SW 1271 (cell line): ENCODE results near the gene ISM1.
A peak's percentile ranks its signal among the peaks of the same experiment; 100 is the strongest.
"Not testable (repeated sequence)": the region's sequence is repeated elsewhere in the genome, so short reads cannot be mapped to it uniquely, and the experiment has no call there.

Experiments
- DNase-seq, 2 experiments: peaks; one replicate each; lab custom pipeline; 2025; lab: John Stamatoyannopoulos, UW

The ISM1 gene

DNA sequence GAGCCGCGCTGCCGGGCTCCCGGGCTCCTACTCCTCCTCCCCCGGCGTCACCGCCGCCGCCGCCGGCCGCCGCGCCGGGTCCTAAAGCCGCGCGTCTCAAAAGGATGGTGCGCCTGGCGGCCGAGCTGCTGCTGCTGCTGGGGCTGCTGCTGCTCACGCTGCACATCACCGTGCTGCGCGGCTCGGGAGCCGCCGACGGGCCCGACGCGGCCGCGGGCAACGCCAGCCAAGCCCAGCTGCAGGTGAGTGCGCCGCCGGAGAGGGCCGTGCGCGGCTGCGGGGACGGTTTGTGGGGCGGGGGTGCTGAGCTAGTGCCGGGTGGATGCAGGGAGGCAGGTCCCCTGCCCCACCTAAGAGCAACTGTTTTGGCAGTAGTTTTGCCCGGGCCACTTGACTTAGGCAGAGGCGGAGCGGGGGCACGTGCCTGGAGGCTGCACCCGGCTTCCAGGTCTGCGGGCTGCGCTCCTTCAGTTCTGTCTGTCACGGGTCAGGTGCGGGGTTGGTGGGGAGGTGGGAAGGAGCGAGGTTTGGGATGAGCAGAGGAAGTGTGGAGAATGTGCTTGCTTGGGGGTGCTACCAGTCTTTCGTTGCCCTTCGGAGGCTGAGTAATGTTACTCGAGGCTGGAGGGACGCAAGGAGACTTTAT, 722 bp downstream of the ISM1 start:
- peak in 1 of 2 experiments; percentile 29 for DNase-seq

DNA sequence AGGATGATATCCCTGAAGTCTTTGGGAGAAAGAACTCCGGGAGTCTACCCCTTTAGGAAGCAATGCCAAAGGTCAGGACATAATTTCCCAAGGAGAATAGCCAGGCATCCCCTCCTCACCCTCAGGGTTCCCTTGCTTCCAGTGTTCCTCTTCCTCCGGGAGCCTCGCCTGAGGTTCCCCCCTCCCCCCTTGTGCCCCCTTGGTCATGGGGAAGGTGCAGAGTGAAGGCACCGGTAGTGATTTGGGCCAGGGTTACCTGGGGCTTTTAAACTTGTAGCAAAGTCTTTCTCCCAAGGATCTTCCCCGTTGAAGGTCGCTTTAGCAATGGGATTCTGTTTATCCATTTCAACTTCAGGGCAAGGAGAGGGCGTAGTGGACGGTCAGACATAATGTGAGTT, 1.2 kb downstream of the ISM1 start:
- no peak for DNase-seq

DNA sequence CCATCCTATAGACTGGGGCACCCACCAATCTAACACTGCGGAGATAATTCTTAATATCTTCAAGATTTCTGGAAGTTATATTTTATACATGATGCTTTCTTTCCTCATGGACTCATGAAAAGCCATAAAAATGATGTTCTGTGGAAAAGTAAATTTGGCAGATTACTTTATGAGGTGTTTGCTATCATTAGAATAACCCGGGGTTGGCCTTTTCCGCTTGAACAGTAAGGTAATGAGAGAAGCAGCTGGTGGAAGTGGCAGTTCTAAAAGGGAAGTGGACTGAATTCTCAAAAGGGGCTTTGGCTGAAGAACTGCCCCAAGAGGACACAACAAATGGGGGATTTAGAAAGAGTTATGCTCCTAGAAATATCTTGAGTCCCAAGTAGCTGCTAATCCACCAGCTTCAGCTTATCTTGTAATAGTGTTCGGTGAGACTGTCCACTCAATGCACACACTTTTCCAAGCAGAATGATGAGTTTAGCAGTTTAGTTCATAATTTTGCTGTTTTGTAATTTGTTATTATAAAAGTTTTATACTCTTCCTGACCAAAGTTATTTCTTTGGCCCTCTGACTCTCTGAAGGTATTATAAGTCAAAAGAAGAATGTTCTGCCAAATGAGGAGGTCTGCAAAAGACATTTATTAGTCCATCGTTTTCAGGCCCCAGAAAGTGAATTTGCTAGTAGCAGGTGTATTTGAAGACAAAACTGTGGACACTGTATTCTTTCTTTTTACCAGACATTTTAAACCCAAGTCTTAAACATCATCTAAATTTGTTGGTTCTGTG, 2.9 kb downstream of the ISM1 start:
- DNase-seq = no peak

DNA sequence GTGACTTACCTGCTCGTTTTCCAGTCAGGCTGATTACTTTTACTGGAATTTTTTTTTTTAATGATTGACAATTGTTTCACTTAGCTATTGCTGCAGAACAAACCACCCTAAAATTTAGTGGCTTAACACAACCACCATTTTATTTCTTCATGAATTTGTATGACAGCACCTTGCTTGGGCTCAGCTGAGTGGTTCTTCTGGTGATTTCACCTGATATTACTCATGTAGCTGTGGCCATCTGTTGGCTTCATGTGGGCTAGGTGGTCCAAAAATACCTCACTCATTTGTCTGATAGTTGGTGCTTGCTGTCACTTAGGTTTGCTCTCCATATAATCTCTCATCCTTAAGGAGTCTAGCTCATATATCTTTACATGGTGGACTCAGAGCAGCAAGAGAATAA, 5.3 kb downstream of the ISM1 start:
- DNase-seq = no peak

DNA sequence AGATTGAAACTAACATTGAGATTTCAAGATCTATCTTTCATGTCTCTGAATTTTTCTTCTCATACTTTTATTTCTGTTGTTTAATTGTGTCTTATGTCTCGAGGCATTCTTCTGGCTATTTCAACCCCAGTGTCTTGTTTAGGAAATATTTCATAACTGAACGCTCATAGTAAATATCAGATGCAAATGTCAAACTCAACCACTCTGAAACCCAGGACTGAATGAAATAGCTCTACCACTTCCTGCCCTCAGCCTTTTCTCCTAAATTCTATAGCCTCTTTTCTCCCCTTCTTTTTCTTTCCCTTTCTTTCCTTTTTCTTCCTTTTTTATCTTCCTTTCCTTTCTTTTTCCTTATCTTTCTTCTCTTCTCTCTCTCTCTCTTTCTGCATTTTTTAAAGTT, 7.7 kb downstream of the ISM1 start:
- DNase-seq = no peak

DNA sequence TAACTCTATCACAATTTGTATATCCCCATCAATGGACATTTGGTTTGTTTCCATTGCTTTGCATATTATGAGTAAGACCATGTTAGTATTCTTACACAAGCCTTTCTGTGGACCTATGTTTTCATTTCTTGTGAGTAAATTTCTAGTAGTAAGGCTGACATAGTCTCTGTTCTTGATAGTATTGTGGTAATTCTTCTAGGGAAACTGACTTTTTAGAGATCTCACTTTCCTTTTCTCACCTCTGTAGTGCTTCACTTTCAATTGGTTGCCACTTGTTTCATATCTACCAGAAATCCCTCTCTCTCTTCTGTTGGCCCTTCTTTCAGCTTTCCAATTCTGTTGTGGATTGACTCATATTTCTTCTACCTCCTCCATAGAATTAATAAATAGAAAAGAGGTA, 8.5 kb downstream of the ISM1 start:
- no peak for DNase-seq

DNA sequence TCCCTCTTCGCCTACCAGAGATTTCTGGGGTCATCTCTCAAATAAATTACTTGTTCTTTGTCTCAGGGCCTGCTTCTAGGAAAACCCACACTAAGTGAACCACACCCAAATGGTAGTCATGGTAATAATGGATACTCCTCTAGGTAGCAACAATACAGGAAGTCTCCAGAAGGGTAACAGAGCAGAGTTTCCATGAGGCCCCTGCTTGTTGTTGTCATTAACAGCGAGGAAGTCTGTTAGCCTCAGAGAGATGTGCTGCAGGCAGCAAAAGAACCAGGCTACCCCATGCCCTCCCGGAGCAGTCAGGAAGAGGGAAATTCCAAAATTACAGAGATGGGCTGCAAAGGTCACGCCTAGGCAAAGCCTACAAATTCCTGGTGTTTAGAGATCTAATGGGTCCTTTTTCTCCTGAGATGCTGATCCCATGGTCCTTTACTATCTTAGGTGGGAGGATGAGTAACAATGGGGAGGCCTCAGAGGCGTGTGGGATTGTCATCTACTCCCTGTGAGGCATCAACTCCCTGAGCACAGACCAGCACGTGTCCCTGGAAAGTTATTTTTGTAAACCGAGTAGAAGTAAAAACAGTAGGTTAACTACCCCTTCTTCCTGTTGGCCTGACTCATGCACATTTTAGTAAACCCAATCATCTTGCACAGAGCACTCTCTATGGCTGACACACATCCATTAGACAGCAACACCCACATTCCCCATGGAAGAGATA, 10.1 kb downstream of the ISM1 start:
- peak in 1 of 2 experiments; percentile 18 for DNase-seq

DNA sequence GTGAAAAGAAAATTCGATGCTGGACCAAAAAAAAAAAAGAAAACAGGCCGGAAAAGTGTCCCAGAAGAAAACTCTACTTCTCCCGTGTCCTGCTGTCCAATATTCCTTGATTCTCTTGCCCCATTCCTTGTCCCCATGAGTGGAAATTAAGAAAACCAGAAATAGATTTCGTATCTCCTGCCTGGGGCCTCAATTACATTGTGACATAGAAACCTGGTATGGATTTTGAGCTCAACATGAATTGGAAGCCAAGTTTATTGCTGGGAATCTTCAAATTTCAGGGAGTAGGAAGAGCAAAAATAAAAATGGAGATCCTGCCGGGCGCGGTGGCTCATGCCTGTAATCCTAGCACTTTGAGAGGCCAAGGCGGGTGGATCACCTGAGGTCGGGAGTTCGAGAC, 11.9 kb downstream of the ISM1 start:
- no peak for DNase-seq

DNA sequence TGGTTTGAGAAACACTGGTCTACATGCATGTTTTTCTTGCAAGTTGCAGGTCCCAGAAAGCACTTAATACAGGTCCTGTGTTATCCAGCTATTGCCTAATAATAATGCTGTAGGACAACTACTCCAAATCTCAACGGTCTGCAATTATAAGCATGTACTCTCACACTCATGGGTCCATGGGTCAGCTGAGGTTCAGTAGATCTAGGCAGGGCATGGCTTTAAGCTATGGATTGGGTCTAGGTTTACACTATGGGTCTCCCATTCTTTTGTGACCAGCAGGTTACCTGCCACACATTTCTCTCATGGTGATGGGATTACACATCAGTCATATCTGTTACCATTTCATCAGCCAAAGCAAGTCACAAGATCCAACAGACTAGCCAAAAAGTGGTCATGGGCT, 13.9 kb downstream of the ISM1 start:
- DNase-seq = no peak

DNA sequence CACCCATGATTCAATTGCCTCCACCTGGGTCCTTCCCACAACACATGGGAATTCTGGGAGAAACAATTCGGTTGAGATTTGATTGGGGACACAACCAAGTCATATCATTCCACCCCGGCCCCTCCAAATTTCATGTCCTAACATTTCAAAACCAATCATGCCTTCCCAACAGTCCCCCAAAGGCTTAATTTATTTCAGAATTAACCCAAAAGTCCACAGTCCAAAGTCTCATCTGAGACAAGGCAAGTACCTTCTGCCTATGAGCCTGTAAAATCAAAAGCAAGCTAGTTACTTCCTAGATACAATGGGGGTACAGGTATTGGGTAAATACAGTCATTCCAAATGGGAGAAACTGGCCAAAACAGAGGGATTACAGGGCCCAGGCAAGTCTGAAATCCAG, 15.3 kb downstream of the ISM1 start:
- DNase-seq = not testable (repeated sequence)

DNA sequence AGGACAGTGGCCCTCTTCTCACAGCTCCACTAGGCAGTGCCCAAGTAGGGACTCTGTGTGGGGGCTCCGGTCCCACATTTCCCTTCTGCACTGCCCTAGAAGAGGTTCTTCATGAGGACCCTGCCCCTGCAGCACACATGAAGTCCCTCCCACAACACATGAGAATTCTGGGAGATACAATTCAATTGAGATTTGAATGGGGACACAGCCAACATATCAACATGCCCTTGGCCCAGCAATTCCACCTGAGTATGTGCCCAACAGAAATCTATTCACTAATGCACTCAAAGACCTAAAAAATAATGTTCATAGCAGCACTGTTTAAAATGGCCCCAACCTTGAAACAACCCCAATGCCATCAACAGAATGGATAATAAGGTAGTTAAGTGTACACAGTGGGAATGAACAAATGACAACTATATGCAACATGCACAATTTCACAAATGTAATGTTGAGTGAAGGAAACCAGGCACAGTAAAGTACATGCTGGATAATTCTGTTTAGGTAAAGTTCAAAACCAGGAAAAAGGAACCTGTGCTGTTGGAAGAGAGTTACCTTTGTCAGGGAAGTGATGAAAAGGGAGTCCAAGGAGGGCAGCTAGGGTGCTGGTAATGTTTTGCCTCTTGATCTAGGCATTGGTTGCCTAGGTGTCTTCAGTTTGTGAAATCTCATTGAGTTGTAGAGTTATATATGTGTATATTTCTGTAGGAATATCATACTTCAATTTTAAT, 16.1 kb downstream of the ISM1 start:
- no peak for DNase-seq

DNA sequence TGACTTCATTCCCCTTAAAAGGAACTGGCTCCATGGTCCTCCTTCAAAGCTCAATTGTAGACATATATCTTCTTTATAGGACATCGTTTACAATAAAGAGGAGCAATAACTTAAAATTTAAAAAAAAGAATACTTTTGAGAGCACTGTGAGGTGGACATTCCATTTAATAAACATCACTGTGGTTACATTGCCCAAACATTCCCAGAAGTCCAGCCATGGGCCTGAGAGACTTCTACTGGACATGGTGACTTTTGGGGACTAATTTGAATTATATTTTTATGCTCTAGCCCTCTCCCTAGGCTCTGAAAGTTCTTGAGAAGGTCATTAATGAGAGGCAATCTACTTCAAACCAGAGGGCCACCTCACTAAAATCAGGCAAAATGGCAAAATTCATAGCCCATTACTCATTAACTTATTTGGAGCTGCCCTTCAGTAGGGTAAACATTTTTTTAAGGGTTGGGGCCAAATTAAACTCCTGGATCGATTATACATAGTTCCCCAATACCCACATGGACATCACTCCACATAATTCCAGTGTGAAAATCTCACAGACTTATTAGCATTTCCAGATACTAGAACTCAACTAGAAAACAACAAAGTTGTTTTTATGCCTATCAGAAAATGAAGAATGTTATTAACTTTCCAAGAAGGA, 17.1 kb downstream of the ISM1 start:
- no peak for DNase-seq

DNA sequence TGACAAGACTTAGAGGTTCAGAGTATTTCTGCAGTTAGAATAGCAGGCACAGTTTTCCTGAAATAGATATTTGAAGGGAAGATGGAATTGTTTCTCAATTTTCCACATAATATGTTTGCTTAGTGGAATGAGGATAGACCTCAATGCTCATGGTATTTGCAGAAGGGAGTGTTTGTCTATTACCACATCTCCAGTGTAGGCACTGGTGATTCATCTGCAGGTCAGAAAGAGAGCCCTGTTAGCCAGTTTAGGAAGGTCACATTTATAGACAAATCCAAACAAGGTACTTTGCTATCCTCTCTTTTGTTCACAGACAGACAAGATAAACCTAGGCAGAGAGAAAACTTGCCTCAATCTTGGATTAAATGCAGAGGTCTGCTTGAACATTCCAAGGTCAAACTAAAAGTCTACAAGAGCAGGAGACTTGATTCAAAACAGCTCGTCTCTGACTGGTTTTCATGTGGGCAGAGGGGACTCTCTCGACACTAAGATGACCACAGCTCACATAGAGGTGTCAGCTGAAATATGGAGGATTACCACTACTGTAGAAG, 22.8 kb downstream of the ISM1 start:
- DNase-seq = no peak

DNA sequence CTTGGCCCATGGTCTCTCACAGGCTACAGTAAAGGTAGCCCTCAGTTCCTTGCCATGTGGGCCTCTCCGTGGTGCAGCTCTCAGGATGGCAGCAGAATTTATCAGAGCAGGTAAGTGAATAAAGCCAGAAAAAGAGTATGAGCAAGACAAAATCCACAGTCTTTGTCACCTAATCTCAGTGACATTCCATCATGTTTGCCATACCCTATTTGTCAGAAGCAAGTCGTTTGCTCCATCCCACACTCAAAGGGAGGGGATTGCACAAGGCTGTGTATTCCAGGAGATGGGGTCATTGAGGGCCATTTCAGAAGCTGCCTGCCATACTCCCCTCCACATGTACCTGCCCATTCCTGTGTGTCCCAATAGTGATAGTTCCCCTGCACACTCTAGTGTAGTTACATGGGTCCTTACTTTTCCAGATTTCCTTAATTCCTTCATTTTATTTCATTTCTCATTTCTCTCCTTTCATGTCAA, 24.2 kb downstream of the ISM1 start:
- no peak for DNase-seq

DNA sequence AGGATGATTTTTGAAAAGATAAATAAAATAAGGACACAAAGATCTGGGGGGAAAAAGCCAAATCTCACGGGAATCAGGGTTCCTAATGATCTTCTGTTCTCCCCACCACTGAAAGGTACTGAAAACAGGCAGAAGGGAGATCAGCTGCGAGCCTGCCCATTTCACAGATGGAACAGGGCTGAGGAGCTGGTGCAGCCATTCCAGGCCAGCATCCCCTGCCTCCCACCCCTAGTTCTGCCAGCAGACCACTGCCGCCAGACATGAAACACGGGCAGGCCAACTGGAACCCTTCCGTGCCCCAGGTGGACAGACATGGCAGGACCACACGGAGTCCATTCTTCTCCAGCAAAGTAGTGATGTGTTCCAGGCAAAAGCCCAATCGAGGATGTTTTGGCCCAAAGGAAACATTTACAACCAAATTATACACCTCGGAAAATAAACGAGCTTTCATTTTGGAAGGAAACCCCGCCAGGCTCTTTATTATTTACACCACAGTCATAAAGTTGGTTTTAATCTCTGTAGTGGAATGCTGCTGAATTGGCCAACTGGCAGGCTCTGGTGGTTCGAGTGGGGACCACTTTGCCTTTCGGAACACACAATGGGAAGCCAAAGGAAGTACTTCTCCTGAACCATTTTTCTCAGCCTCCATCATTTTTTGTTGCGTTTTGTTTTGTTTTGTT, 28.2 kb downstream of the ISM1 start:
- no peak for DNase-seq

DNA sequence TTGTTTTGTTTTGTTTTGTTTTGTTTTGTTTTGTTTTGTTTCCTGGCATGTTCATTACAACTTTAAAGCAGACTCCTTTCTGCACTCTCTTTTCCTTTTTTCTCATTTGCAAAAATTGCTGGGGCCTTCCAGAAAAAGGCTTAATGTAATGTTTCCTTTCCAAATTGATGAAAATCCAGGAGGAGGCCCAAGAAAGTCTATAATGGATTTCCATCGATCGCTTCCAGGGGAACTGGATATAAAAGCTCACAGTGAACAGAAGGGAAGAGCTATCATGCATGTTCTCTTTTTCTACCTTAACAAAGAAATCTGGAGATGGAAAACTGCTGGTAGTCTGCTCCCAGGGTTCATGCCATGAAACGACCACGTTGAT, 28.7 kb downstream of the ISM1 start:
- DNase-seq = no peak

DNA sequence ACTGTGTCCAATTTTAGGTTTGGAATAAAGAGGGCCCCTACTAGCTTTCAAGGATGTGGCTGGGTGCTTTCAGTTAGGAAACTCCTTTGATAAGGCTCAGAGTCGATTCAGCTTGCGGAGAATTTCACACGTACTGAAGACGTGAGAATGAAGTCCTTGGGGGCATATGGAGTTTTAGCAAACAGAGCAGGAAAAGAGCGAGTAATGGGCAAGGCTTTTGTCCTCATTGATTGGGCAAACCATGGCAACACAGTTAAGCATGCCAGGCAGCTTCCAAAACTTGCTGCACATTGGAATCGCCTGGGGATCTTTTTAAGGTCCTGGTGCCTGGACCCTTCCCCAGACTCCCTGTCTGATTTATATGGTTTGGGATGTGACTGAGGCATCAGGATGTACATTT, 29.2 kb downstream of the ISM1 start:
- DNase-seq = no peak

DNA sequence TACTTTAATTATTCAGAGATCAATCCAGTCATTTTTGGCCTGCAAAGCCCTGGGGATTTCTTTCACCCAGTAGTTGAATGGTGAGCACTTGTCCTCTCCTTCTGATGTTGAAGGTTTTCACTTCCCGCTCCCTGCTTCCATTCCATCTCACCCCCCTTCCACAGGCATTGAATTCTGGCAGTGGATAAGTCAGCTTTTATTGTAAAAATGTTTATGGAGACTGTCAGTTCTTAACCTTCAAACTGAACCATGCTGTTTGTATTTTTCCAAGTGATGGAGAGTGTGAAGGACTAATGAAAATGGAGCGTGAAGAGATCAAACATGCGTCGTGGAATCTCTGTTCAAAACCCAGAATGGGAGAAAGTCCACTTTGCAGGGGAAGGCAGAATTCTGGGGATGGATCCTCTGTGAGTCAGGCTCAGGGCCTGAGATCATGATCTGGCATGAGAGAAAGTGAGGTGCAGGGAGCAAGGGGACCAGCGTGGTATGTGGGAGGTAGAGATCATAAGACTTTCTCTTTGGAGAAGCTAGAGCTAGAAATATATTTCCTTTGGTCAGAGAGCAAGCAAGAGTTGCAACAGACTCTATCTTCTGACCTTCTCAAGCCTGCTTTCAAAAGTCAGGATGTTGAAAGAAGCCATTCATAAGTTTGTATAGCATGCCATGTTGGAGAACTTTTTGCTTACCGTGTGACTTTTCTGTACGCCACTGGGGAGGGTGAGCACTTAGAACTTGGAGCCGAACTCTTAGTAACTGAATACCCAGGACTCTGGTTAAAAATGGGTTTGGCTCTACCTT, 30.2 kb downstream of the ISM1 start:
- no peak for DNase-seq

DNA sequence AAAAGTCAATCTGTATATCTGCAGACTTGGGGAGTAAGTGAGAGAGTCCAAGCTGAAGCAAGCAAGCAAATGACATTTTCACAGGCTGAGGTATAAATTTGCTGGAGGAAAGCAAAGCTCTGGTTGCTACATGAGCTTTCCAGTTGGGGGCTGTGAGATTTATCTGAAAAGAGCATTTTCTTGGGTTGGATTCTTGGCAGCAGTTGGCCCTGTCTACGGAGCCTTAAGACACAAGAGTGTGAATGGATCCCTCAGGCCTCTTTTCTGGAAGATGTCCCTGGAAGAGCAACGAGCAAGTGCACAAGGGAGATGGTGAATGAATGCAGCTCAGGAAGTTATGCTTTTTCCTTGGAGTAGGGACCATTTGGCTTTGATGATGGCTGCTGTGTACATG, 30.8 kb downstream of the ISM1 start:
- no peak for DNase-seq

DNA sequence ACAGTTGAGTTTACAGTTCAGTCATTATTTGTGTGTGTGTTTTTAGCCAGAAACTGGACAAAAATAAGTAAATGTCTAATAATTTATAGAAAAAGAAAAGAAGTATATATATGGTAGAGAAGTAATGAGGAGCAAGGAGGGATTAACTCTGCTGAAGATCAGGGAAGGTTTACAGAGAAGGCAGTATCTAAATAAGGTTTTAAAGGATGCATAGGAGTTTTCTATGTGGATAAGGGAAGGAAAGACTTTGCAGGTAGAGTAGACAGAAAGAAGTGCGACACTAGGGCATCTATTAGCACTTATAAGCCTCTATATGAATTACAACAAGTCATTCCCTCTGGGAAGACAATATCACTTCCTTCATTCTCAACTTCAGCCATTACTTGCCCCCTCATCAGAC, 34.3 kb downstream of the ISM1 start:
- no peak for DNase-seq
